Mammary epithelial cell (primary cell): ENCODE measurements around the gene PNLIPRP1.

Source experiments
- EZH2 ChIP-seq: IDR thresholded peaks from 2 replicates; pipeline ENCODE4 v1.6.1; 2012; ENCODE audit warnings: low read length, inconsistent platforms, borderline replicate concordance
- TF ChIP-seq, protein P1 (sequence below), 2 donors: IDR thresholded peaks in 1 of 2; conservative IDR thresholded peaks in 1 of 2; 2 replicates each; pipeline ENCODE4 v1.5.1; 2011 to 2012; ENCODE audit warnings: inconsistent platforms in 2 of 2, low read length in 2 of 2, mild to moderate bottlenecking in 2 of 2, control low read depth in 1 of 2, low read depth in 1 of 2; ENCODE audit not compliant: insufficient read depth in 1 of 2; ENCODE audit errors: extremely low read depth in 1 of 2

DNA sequence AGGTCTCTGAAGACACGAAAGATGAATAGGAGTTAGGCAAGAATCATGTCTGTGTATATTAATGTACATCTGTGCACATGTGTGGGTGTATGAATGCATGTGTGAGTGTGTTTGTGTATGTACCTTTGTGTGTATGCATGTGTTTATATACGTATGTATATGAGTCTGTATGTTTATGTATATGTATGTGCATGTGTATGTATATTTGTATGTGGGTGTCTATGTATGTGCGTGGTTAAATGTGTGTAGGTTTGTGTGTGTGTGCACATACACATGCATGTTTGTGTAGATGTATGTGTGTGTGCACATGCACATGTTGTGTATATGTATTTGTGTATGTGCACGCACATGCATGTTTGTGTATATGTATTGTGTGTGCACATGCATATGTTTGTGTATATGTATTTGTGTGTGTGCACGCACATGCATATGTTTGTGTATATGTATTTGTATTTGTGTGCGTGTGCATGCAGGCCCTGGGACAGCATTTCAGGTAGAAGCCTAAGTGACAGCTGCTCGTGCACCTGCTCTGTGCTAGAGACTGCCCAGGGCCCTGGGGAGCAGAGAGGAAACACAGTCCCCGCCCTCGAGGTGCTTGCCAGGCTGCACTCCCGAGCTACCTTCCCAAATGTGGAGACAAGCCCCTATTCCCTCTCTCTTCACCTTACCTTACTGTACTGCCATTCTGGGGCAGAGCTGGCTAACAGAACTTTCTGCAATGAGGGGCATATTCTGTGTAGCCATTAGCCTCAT is 12.1 kb downstream of the PNLIPRP1 start:
- TF ChIP-seq, protein P1, sequence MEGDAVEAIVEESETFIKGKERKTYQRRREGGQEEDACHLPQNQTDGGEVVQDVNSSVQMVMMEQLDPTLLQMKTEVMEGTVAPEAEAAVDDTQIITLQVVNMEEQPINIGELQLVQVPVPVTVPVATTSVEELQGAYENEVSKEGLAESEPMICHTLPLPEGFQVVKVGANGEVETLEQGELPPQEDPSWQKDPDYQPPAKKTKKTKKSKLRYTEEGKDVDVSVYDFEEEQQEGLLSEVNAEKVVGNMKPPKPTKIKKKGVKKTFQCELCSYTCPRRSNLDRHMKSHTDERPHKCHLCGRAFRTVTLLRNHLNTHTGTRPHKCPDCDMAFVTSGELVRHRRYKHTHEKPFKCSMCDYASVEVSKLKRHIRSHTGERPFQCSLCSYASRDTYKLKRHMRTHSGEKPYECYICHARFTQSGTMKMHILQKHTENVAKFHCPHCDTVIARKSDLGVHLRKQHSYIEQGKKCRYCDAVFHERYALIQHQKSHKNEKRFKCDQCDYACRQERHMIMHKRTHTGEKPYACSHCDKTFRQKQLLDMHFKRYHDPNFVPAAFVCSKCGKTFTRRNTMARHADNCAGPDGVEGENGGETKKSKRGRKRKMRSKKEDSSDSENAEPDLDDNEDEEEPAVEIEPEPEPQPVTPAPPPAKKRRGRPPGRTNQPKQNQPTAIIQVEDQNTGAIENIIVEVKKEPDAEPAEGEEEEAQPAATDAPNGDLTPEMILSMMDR (conservative IDR thresholded peaks at IDR 0.05 in 1 of 2, IDR thresholded peaks at IDR 0.05 in 1 of 2; ENCODE audit: extremely low read depth in 1 of 2, insufficient read depth in 1 of 2, low read depth in 1 of 2, low read length in 2 of 2) = no peak
- no peak for TF ChIP-seq EZH2
